OCI-LY1 (cell line): ENCODE results near the gene RIOK3.

ENCODE experiments used
- H2AFZ ChIP-seq: fragments of 200-600 bp; sonication (generic), shearing (Covaris generic); 2 replicates; pipeline ENCODE4 v1.6.0; 2014; ENCODE audit warnings: antibody characterized with exemption, mild to moderate bottlenecking, low read length
- H3F3A ChIP-seq: fragments of 200-600 bp; sonication (generic), shearing (Covaris generic); 2 replicates; pipeline ENCODE4 v1.6.0; 2014; ENCODE audit warnings: mild to moderate bottlenecking, antibody characterized with exemption, low read length, moderate library complexity; ENCODE audit not compliant: insufficient read depth
- H3K27ac ChIP-seq: fragments of 200-600 bp; sonication (generic); 2 replicates; pipeline ENCODE4 v1.5.1; 2014; ENCODE audit warnings: low read length, mixed run types, mild to moderate bottlenecking, low read depth; ENCODE audit not compliant: poor library complexity, severe bottlenecking
- H3K27me3 ChIP-seq: fragments of 200-600 bp; sonication (generic); 2 replicates; pipeline ENCODE4 v1.6.0; 2014; ENCODE audit warnings: antibody characterized with exemption, mild to moderate bottlenecking, low read length, moderate library complexity; ENCODE audit not compliant: insufficient read depth
- H3K36me3 ChIP-seq: fragments of 200-600 bp; sonication (generic); 2 replicates; pipeline ENCODE4 v1.6.1; 2014; ENCODE audit warnings: mild to moderate bottlenecking, antibody characterized with exemption, low read length, moderate library complexity, mixed read lengths; ENCODE audit not compliant: insufficient read depth
- H3K4me1 ChIP-seq: fragments of 200-600 bp; sonication (generic); 2 replicates; pipeline ENCODE4 v1.5.1; 2014; ENCODE audit warnings: mild to moderate bottlenecking, low read length, moderate library complexity; ENCODE audit not compliant: insufficient read depth, severe bottlenecking
- H3K4me2 ChIP-seq: fragments of 200-600 bp; sonication (generic), shearing (Covaris generic); 2 replicates; pipeline ENCODE4 v1.6.1; 2014; ENCODE audit warnings: low read length
- H3K4me3 ChIP-seq: fragments of 200-600 bp; sonication (generic); 2 replicates; pipeline ENCODE4 v1.5.1; 2014; ENCODE audit warnings: low read length, low read depth, mild to moderate bottlenecking, mixed read lengths; ENCODE audit not compliant: poor library complexity, severe bottlenecking
- H3K79me2 ChIP-seq: fragments of 200-600 bp; shearing (Covaris generic); 2 replicates; pipeline ENCODE4 v1.6.1; 2016; ENCODE audit warnings: mixed run types, low read length, mixed read lengths; ENCODE audit not compliant: insufficient read depth
- H3K9ac ChIP-seq: fragments of 200-600 bp; sonication (generic), shearing (Covaris generic); 2 replicates; pipeline ENCODE4 v1.6.1; 2014; ENCODE audit warnings: mild to moderate bottlenecking, low read length, mixed read lengths
- H3K9me2 ChIP-seq: fragments of 200-600 bp; sonication (generic), shearing (Covaris generic); 2 replicates; pipeline ENCODE4 v1.6.1; 2014; ENCODE audit warnings: low read depth, mild to moderate bottlenecking, low read length, mixed read lengths
- H3K9me3 ChIP-seq: fragments of 200-600 bp; shearing (Covaris generic); 2 replicates; pipeline ENCODE4 v1.6.1; 2014; ENCODE audit warnings: low read length, mixed read lengths
- H4K20me1 ChIP-seq: fragments of 200-600 bp; sonication (generic), shearing (Covaris generic); 2 replicates; pipeline ENCODE4 v1.6.0; 2016; ENCODE audit warnings: mild to moderate bottlenecking, low read length; ENCODE audit not compliant: insufficient read depth
- EZH2 ChIP-seq: fragments of 200-600 bp; sonication (generic), shearing (Covaris generic); IDR thresholded peaks from 2 replicates; pipeline ENCODE4 v1.8.0; 2017; ENCODE audit warnings: borderline replicate concordance, mixed run types, mild to moderate bottlenecking, antibody characterized with exemption, low read length, moderate library complexity, mixed read lengths
- TF ChIP-seq, protein P1 (sequence below): fragments of 200-600 bp; sonication (generic), shearing (Covaris generic); IDR thresholded peaks from 2 replicates; pipeline ENCODE4 v1.5.1; 2017; ENCODE audit warnings: mild to moderate bottlenecking, antibody characterized with exemption, low read length, moderate library complexity, mixed read lengths

Gene RIOK3

DNA sequence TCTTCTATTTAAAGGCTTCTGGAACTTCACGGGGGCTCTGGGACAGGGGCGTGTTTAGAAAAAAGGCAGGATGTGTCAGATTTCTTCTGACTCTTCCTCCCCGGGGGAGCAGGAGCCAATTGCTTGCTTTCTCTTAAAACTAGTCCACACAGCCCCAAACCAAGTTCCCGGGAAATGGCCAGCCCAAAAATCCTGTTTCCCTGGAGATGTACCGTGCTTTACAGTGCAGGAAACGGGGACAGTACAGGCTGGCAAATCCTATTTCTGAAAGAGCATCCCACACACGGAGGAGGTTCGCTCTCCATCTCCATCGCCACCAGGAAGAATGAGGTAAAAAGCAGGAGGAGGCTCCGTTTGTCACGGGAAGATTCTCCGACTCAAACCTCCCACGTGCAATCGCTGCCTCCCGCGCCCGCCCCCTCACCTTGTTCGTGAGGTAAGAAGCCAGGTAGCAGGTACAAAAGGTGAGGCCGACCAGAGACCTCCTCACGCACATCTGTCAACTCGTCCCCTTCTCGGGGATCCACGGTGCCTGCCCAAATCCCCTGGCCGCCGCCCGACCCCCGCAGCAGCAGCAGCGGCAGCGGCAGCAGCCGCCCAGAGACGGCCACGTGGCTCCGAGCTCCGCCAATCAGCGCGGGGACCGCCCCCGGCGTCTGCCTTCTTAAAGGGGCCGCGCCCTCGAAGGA is 15.6 kb upstream of the RIOK3 start:
- H3K9me2 ChIP-seq: no peaks in the 10 kb centered on the region
- no peaks in the 10 kb centered on the region for H3F3A ChIP-seq
- peak overlapping the region; percentile 87 for H3K4me2 ChIP-seq
- peaks cover 14% of the 10 kb centered on the region for H3K4me1 ChIP-seq
- no peaks in the 10 kb centered on the region for H3K36me3 ChIP-seq
- H2AFZ ChIP-seq: peak overlapping the region; percentile 100; the same call in 1 of the 2 replicates
- H3K27ac ChIP-seq: no peak overlapping the region
- no peaks in the 10 kb centered on the region for H4K20me1 ChIP-seq
- no peak for TF ChIP-seq EZH2
- TF ChIP-seq, protein P1, sequence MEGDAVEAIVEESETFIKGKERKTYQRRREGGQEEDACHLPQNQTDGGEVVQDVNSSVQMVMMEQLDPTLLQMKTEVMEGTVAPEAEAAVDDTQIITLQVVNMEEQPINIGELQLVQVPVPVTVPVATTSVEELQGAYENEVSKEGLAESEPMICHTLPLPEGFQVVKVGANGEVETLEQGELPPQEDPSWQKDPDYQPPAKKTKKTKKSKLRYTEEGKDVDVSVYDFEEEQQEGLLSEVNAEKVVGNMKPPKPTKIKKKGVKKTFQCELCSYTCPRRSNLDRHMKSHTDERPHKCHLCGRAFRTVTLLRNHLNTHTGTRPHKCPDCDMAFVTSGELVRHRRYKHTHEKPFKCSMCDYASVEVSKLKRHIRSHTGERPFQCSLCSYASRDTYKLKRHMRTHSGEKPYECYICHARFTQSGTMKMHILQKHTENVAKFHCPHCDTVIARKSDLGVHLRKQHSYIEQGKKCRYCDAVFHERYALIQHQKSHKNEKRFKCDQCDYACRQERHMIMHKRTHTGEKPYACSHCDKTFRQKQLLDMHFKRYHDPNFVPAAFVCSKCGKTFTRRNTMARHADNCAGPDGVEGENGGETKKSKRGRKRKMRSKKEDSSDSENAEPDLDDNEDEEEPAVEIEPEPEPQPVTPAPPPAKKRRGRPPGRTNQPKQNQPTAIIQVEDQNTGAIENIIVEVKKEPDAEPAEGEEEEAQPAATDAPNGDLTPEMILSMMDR: no peak
- H3K9ac ChIP-seq: peak overlapping the region; percentile 85
- H3K79me2 ChIP-seq: 0 out of 2 replicates have a peak, but pooled peaks cover 4% of the 10 kb centered on the region
- peaks cover 5% of the 10 kb centered on the region; the same call in 1 of the 2 replicates for H3K9me3 ChIP-seq
- peak overlapping the region; percentile 93 for H3K4me3 ChIP-seq
- no peaks in the 10 kb centered on the region for H3K27me3 ChIP-seq

DNA sequence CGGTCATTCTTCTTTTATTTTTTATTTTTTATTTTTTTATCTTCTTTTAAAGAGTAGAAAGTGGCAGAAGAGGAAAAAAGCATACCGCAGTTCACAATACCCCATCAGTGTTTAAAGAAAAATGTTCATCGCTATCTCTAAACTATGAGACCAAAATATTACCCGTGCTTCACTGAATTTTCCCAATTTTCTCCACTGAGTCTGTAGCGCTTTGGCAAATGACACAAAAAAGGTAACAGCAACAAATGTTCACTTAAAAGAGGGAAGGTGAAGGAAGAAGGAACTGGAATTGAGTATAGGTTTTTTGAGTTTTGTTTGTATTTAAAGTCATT is 15.1 kb upstream of the RIOK3 start:
- H3F3A ChIP-seq: no peaks in the 10 kb centered on the region
- H3K4me3 ChIP-seq: peak overlapping the region; percentile 93
- TF ChIP-seq EZH2: no peak
- TF ChIP-seq, protein P1: no peak
- H3K9ac ChIP-seq: no peak overlapping the region; the same call in 1 of the 2 replicates
- H3K9me2 ChIP-seq: no peaks in the 10 kb centered on the region
- H3K4me2 ChIP-seq: peak overlapping the region; percentile 66
- H3K27me3 ChIP-seq: no peaks in the 10 kb centered on the region
- peak overlapping the region; percentile 100 for H2AFZ ChIP-seq
- no peaks in the 10 kb centered on the region for H3K36me3 ChIP-seq
- no peaks in the 10 kb centered on the region for H4K20me1 ChIP-seq
- H3K9me3 ChIP-seq: peaks cover 5% of the 10 kb centered on the region; the same call in 1 of the 2 replicates
- H3K79me2 ChIP-seq: 0 out of 2 replicates have a peak, but pooled peaks cover 4% of the 10 kb centered on the region
- no peak overlapping the region for H3K27ac ChIP-seq
- peaks cover 14% of the 10 kb centered on the region for H3K4me1 ChIP-seq

GRCh38 chr18:23438608-23439366 is 14.3 kb upstream of the RIOK3 start:
- H3K27ac ChIP-seq: no peak overlapping the region
- no peak for TF ChIP-seq EZH2
- TF ChIP-seq, protein P1: no peak
- 0 out of 2 replicates have a peak, but pooled peaks cover 4% of the 10 kb centered on the region for H3K79me2 ChIP-seq
- peak overlapping the region; percentile 100 for H2AFZ ChIP-seq
- H3K36me3 ChIP-seq: no peaks in the 10 kb centered on the region
- no peak overlapping the region for H3K9ac ChIP-seq
- no peaks in the 10 kb centered on the region for H3F3A ChIP-seq
- no peaks in the 10 kb centered on the region for H4K20me1 ChIP-seq
- H3K27me3 ChIP-seq: no peaks in the 10 kb centered on the region
- H3K4me2 ChIP-seq: peak overlapping the region; percentile 66; the same call in 1 of the 2 replicates
- H3K4me1 ChIP-seq: peaks cover 14% of the 10 kb centered on the region
- H3K9me3 ChIP-seq: peaks cover 5% of the 10 kb centered on the region; the same call in 1 of the 2 replicates
- no peaks in the 10 kb centered on the region for H3K9me2 ChIP-seq
- peak overlapping the region; percentile 93 for H3K4me3 ChIP-seq
